Immature natural killer cell (primary cell): ENCODE data around the gene OR51Q1. TPM values are rescaled to one million over a fixed set of nuclear protein-coding genes. Genes with fewer than 3 reads are reported as not detected.

ENCODE experiments used
- DNase-seq, 3 donors: peaks; one replicate each; pipeline ENCODE4 v3.0.0; 2022; ENCODE audit warnings: mixed read lengths in 1 of 3
- H3K27ac Mint-ChIP-seq, 6 donors: one replicate each; pipeline ENCODE4 v1.8.0; 2020; ENCODE audit warnings: mixed read lengths in 6 of 6, mild to moderate bottlenecking in 5 of 6, inconsistent platforms in 4 of 6, moderate library complexity in 3 of 6
- H3K27me3 Mint-ChIP-seq, 3 donors: one replicate each; pipeline ENCODE4 v1.8.0; 2020 to 2021; ENCODE audit warnings: low read depth in 3 of 3, mild to moderate bottlenecking in 3 of 3, mixed read lengths in 3 of 3, moderate library complexity in 3 of 3, inconsistent platforms in 1 of 3
- H3K36me3 Mint-ChIP-seq, 3 donors: one replicate each; pipeline ENCODE4 v1.8.0; 2020; ENCODE audit warnings: mixed read lengths in 3 of 3, inconsistent platforms in 2 of 3, mild to moderate bottlenecking in 2 of 3
- H3K4me1 Mint-ChIP-seq, 2 donors: one replicate each; pipeline ENCODE4 v1.8.0; 2020; ENCODE audit warnings: inconsistent platforms in 2 of 2, mild to moderate bottlenecking in 2 of 2, mixed read lengths in 2 of 2, moderate library complexity in 1 of 2
- H3K4me3 Mint-ChIP-seq, 5 donors: one replicate each; pipeline ENCODE4 v1.8.0; 2020; ENCODE audit warnings: mild to moderate bottlenecking in 5 of 5, mixed read lengths in 5 of 5, inconsistent platforms in 3 of 5, moderate library complexity in 3 of 5
- H3K9me3 Mint-ChIP-seq, 6 donors: one replicate each; pipeline ENCODE4 v1.8.0; 2020; ENCODE audit warnings: mild to moderate bottlenecking in 6 of 6, mixed read lengths in 6 of 6, inconsistent platforms in 4 of 6, moderate library complexity in 3 of 6
- polyA plus RNA-seq, 3 donors: library from polyadenylated mRNA; unstranded; fragments of 300-500 nt; fragmentation: Illumina TruSeq; gene quantifications; one replicate each; pipeline ENCODE4 v1.2.3, GENCODE V29; 2021

The OR51Q1 gene
- polyA plus RNA-seq, 3 donors from 2014 or later, result not detected

- DNase-seq, result no peak
- Mint-ChIP-seq H3K4me3 (no peak overlapping the region), H3K36me3 (no peaks in the 10 kb centered on the region), H3K9me3 (peaks cover 0 to 2% (median 0%) of the 10 kb centered on the region in 6 donors), H3K27ac (no peak overlapping the region), H3K27me3 (peaks cover 2 to 5% (median 2%) of the 10 kb centered on the region in 3 donors), H3K4me1 (no peaks in the 10 kb centered on the region)
Observed at GRCh38 chr11:5460983-5461621, 39.2 kb downstream of the OR51Q1 start.

DNA sequence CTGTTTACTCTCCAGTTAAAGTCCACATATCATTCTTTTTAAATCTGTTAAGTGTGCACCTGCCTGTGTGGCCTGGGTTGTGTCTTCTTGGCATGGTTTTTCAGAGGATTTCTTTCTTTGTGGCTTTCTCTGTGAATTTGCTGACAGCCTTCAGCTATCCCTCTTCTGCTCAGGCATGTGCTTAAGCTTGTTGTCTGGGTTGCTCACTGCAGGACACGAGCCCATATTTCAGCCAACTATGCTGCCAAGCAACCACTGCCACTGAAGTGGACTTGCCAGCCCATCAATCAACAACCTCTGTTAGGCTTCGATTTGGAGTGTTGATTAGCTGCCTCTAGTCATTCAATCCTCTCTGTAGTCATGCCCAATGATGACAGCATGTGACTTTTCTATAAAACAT is 45.6 kb downstream of the OR51Q1 start:
- no peaks in the 10 kb centered on the region for H3K9me3 Mint-ChIP-seq
- H3K27me3 Mint-ChIP-seq, result peaks cover 2 to 5% (median 3%) of the 10 kb centered on the region in 3 donors
- no peaks in the 10 kb centered on the region for H3K36me3 Mint-ChIP-seq
- H3K4me1 Mint-ChIP-seq, result no peaks in the 10 kb centered on the region
- H3K27ac Mint-ChIP-seq, result no peak overlapping the region
- DNase-seq, result no peak
- H3K4me3 Mint-ChIP-seq, result no peak overlapping the region

Other genes with a start within 250 kb of the OR51Q1 start
- not detected for gene OR51V1, start 221.4 kb upstream of the OR51Q1 start, polyA plus RNA-seq
- 100 to 1,000 TPM; 155 to 747 (median 736) TPM for gene HBB, start 195.0 kb upstream of the OR51Q1 start, polyA plus RNA-seq
- 1 to 10 TPM in 1 of 3 donors, not detected in 2; 1.2 TPM for gene HBD, start 187.6 kb upstream of the OR51Q1 start, polyA plus RNA-seq
- not detected for gene HBG1, start 172.3 kb upstream of the OR51Q1 start, polyA plus RNA-seq
- gene HBG2, start 167.3 kb upstream of the OR51Q1 start, polyA plus RNA-seq, result 1 to 10 TPM in 1 of 3 donors, not detected in 2; 1.9 TPM
- not detected for gene HBE1, start 152.2 kb upstream of the OR51Q1 start, polyA plus RNA-seq
- gene OR51B4, start 120.2 kb upstream of the OR51Q1 start, polyA plus RNA-seq, result not detected
- not detected for gene OR51B2, start 97.8 kb upstream of the OR51Q1 start, polyA plus RNA-seq
- gene OR51B5, start 78.6 kb upstream of the OR51Q1 start, polyA plus RNA-seq, result not detected
- not detected for gene OR51B6, start 70.6 kb upstream of the OR51Q1 start, polyA plus RNA-seq
- gene OR51M1, start 38.3 kb upstream of the OR51Q1 start, polyA plus RNA-seq, result not detected
- gene OR51I1, start 19.4 kb downstream of the OR51Q1 start, polyA plus RNA-seq, result not detected
- not detected for gene OR51I2, start 27.2 kb downstream of the OR51Q1 start, polyA plus RNA-seq
- gene OR52D1, start 66.6 kb downstream of the OR51Q1 start, polyA plus RNA-seq, result not detected
- gene UBQLN3, start 87.8 kb downstream of the OR51Q1 start, polyA plus RNA-seq, result not detected
- not detected for gene UBQLNL, start 94.6 kb downstream of the OR51Q1 start, polyA plus RNA-seq
- gene OR52H1, start 126.4 kb downstream of the OR51Q1 start, polyA plus RNA-seq, result not detected
- not detected for gene OR52B6, start 158.8 kb downstream of the OR51Q1 start, polyA plus RNA-seq
- gene TRIM6, start 174.5 kb downstream of the OR51Q1 start, polyA plus RNA-seq, result not detected
- gene TRIM34, start 202.9 kb downstream of the OR51Q1 start, polyA plus RNA-seq, result 10 to 100 TPM; 13.6 to 37.6 (median 18.8) TPM